Measurements from ENCODE around the gene TAP2.

Gene TAP2

GRCh38 chr6:32790306-32790705 lies 48.2 kb downstream of the TAP2 start:
- no peak for DNase-seq (ENCODE audit: low read depth)

All from activated T-cell treated with anti-CD3 and anti-CD28 coated beads for 48 hours (primary cell).